NCI-H1694 (cell line): ENCODE data around the gene CHRNB2.
A peak's percentile ranks its signal among the peaks of the same experiment; 100 is the strongest.

Experiments used
- DNase-seq: peaks from one replicate; lab custom pipeline; 2025; lab: John Stamatoyannopoulos, UW

The CHRNB2 gene

GRCh38 chr1:154611150-154611862 is 43.7 kb downstream of the CHRNB2 start:
- no peak for DNase-seq

- DNase-seq, result no peak
These were observed 46.7 kb downstream of the CHRNB2 start for GRCh38 chr1:154614247-154614646.

- DNase-seq, result no peak
These were observed 47.3 kb downstream of the CHRNB2 start for GRCh38 chr1:154614901-154615300.

GRCh38 chr1:154615411-154615810 is 47.8 kb downstream of the CHRNB2 start:
- no peak for DNase-seq

- DNase-seq, result no peak
These were observed 49.2 kb downstream of the CHRNB2 start for GRCh38 chr1:154616659-154617345.

- DNase-seq, result no peak
These were observed 51.8 kb downstream of the CHRNB2 start for GRCh38 chr1:154619181-154619948.

GRCh38 chr1:154620751-154621150 is 53.2 kb downstream of the CHRNB2 start:
- DNase-seq, result no peak

GRCh38 chr1:154621875-154622274 is 54.3 kb downstream of the CHRNB2 start:
- no peak for DNase-seq

- DNase-seq, result no peak
These were observed 55.0 kb downstream of the CHRNB2 start for GRCh38 chr1:154622503-154623039.

- DNase-seq, result no peak
These were observed 55.8 kb downstream of the CHRNB2 start for GRCh38 chr1:154623358-154623757.

- DNase-seq, result no peak
These were observed 57.4 kb downstream of the CHRNB2 start for GRCh38 chr1:154624746-154625643.

GRCh38 chr1:154626456-154627256 is 59.1 kb downstream of the CHRNB2 start:
- no peak for DNase-seq

GRCh38 chr1:154627257-154628120 is 59.9 kb downstream of the CHRNB2 start:
- peak; percentile 97 for DNase-seq

GRCh38 chr1:154628121-154628405 is 60.5 kb downstream of the CHRNB2 start:
- no peak for DNase-seq

- no peak for DNase-seq
These were observed 61.6 kb downstream of the CHRNB2 start for GRCh38 chr1:154629061-154629674.
